Activated T-helper 9 cell treated with anti-CD3 and anti-CD28 coated beads, Interleukin-2, amount 50 U/mL, for 16 hours (primary cell): ENCODE data around the gene FBXO3.
A peak's percentile ranks its signal among the peaks of the same experiment; 100 is the strongest.
"Not testable (repeated sequence)": the region's sequence is repeated elsewhere in the genome, so short reads cannot be mapped to it uniquely, and the experiment has no call there.

Source experiments
- DNase-seq: peaks from one replicate; pipeline ENCODE4 v3.0.0-alpha.2; 2020; ENCODE audit warnings: low read depth

FBXO3 gene, protein sequence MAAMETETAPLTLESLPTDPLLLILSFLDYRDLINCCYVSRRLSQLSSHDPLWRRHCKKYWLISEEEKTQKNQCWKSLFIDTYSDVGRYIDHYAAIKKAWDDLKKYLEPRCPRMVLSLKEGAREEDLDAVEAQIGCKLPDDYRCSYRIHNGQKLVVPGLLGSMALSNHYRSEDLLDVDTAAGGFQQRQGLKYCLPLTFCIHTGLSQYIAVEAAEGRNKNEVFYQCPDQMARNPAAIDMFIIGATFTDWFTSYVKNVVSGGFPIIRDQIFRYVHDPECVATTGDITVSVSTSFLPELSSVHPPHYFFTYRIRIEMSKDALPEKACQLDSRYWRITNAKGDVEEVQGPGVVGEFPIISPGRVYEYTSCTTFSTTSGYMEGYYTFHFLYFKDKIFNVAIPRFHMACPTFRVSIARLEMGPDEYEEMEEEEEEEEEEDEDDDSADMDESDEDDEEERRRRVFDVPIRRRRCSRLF

DNA sequence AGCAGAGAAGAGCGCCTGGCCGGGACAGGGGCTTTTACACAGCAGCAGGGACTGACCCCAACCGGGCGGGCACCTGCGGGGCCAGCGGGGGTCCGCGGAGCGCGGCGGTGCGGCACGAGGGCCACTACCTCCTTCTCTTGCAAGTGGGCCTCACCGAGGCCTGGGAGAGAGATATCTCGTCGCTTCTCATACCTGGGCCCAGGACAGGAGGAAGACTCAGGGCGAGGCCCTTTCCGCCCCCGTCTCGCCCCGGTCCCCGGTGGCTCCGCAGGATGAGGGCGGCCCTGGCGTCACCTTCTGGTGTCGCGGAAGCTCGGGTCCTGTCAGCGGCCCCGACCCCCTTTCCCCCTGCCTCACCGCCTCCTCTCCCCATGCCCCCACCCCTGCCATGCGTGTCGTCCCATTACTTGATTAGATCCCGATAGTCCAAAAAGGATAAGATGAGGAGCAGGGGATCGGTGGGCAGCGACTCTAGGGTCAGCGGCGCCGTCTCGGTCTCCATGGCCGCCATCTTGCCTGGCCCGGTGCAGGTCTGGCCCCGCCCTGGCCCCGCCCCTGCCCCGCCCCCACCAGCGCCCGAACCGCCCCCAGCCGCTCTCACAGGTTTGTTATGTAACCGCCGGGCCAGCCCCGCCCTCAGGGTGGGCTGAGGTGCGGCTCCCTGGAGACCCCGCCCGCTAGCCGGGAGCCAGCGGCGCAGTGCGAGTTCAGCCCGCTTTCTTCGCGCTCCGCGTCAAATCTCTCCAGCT is at the start of gene FBXO3:
Gene FBXO3, minus strand, starts transcription at position 534 of the 749 bp plus-strand sequence. Its CDS starts 23 bp downstream, at position 511.
- DNase-seq = peak; percentile 76

DNA sequence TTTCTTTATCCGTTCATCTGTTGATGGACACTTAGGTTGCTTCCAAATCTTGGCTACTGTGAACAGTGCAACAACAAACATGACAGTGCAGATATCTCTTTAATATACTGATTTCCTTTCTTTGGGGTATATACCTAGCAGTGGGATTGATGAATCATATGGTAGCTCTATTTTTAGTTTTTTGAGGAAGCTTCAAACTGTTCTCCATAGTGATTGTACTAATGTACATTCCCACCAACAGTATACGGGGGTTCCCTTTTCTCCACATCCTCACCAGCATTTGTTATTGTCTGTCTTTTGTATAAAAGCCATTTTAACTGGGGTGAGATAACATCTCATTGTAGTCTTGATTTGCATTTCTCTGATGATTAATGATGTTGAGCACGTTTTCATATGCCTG is 48.7 kb upstream of the FBXO3 start:
- DNase-seq = not testable (repeated sequence)

DNA sequence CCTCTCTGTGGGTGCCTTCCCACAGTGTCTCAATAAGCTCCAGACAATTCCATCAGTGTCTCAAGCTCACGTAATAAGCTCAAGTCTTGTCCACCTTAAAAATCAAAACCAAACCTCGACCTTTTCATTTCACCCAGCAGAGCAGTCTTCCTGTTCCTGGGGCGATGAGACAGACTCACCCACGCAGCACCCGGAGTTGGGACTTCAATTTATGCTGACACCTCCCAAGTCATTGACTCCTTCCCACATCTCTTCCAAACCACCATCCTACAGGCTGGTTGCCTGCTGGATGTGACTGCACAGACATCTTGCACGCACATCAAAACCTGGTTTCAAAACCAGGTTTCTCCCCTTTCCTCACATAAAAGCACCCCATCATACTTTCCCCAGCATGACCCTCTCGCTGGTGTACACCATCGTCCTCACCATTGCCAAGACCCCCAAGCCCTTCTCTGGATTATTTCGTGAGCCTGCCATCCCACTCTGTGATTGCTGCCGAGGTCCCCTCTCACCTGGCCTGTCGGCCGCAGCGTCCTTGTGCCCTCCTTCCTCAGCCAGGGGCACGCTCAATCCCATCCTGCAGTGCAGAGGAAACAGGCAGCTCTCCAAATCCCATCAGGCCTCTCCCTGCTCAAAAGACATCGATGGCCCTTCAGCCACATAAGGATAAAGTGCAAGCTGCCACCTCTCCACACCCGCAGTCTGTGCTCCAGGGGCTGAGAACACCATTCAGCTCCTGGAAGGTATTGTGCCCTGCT is 45.1 kb upstream of the FBXO3 start:
- DNase-seq = no peak

DNA sequence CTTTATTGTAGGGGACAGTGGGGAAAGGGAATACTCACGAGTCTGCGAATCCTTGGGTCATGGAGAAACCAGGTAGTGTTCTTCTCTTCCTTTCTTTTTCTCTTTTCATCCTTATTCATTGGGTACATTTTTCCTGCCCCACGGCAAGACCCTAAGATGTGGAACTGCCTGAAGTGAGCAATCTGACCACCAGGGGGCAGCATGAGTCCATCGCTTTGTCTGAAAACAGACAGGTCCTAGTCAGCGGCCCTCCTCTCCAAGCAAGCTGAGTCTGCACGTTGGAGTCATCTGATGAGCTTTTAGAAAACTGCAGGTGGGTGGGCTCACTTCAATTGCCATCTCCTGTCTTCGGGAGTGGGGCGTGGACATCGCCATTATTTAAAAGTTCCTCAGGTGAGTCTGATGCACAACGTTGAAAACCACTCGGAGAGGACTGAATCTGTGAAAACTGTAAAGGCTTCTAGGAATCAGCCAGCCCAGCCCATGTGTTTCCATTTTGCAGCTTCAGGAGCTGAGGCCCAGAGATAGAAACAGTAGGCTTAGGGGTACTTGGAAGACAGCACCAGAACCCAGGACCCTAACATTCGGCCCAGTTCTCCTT is 34.0 kb upstream of the FBXO3 start:
- DNase-seq = peak; percentile 77

DNA sequence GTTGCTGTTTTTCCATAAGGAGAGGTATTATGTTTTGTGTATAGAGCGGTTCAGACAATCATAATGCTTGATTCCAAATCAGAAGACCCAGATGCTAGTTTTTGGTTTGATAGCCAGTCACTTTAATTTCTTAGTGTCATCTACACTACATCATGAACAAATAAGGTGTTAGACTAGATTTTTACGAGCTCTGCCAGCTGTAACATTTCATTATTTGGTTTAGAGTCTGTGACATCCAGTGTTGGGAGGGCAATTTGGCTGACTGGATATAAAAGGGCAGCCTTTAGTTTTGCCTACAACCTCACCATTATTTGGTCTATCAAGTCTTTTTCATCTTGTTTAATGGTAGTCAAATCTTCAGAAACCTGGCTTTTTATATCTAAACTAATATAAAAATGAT is 30.2 kb upstream of the FBXO3 start:
- no peak for DNase-seq

DNA sequence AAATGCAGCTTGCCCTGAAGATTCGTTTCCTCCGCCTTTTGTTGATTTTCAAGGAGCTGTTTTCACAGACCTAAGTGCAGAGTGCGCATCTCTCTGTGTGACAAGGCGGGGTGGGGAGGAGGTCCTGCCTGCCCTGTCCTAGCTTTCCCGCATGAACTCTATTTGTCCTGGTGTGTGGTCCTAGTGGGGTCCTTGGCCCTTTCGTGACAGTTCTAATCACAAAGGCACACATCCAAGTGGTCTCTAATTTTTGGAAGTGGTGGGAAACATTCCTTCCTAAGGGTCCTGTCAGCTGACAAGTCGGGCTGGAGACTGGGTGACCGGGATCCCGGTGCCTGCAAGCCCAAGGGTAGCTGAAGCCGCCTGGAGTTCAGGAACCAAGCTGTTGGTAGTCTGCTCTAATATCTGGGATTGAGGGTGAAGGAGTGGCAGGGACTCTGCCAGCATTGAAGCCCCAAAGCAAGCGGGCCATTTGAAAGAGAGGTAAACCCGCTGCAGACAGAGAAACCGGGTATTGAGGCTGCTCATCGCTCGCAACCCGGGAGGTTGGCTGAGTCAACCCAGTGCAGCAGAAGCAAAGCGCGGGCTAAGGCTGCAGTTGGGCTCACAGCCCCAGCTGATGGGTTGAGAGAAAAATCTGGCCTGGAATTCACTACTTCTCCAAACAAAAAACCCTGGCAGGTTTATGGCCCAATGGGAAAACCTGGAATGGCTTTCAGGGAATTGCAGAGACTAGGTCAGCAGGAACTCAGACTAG is 28.1 kb upstream of the FBXO3 start:
- DNase-seq = no peak

DNA sequence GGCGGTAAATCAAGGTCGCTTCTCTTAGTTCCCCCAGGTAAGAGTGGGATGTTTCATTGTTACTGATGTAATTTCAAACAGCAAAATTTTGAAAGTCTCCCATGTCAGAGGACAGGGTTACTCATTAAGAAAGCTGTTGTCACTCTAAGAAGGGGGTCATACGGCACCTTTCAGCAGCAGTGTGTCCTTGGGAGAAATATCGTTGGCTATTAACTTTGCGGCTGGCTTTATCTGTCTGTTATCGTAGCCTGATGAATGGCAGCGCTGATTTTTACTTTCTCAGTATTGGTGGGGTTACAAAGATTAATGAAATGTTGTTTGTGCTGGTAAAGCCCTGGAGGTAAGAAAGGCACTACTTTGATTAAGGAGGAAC is 27.5 kb upstream of the FBXO3 start:
- DNase-seq = no peak

DNA sequence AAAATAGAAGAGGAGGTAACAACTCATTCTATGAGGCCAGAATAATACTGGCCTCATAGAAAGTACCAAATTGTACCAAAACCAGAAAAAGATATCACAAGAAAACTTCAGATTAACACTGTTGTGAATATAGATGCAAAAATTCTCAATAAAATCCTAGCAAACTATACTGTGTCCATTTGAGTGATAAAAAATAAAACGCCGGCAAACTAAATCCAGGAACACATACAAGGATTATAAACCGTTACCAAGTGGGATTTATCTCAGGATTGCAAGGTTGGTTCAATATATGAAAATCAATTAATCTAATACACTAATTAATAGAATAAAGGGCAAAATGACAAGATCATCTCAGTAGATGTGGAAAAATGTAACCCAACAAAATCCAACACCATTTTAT is 23.6 kb upstream of the FBXO3 start:
- DNase-seq = no peak

DNA sequence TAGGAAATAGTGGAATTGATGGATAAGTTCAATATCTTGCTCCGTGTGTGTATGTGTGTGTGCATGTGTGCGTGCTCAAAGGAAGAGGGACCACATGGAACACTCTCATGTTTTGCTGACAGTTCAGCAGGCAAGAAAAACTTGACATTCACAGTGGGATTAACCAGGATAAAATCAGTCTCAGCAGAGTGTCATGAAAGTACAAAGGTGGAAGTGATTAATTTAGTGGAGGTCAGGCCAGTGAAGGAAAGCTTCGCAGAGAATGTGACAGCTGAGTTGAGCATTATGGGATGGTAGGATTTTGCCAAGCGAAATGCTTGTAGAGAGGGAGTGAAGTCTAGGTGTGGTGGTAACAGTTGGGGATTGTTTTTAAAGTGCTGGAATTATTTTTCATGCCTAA is 15.7 kb upstream of the FBXO3 start:
- no peak for DNase-seq

DNA sequence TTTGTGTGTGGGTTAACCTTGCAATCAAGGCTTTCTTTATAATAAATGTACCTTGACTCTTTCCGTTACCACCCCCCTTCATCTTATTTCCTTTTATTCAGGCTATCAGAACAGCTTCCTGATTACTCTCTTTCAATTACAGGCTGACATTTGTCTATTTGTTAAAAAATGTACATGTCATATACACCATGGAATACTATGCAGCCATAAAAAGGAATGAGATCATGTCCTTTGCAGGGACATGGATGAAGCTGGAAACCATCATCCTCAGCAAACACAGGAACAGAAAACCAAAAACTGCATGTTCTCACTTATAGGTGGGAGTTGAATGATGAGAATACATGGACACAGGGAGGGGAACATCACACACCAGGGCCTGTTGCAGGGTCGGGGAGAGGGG is 13.8 kb upstream of the FBXO3 start:
- DNase-seq = not testable (repeated sequence)

DNA sequence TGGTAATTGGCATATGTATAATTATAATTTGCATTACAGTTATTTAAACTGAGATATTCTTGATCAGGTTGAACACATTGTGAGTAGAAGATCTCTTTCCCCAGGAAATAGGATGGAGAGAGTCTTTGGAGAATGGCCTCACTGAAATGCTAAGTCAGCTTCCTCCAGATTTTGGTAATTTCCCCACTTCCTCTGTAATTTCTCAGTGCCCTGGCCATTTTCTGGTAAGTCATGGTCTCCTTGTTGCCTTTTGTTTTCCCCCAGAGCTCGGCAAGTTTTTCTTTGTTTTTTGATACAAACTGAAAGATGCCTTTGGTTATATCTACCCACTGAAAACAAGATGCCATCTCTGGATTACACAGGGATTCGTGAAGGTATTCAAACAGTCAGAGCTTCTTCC is 12.8 kb upstream of the FBXO3 start:
- no peak for DNase-seq

DNA sequence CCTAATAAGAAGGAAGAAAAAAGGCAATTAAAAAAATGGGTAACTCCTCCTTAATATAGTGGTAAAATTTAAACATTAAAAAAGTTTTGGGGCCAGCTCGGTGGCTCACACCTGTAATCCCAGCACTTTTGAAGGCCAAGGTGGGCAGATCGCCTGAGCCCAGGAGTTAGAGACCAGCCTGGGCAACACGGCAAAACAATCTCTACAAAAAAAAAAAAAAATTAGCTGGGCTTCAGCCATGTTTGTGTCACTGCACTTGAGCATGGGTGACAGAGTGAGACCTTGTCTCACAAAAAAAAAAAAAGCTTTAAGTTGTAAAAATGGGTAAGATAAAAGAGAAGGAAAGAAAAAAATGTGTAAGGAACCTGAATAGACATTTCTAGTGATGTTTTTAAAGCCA is 11.3 kb upstream of the FBXO3 start:
- DNase-seq = no peak

DNA sequence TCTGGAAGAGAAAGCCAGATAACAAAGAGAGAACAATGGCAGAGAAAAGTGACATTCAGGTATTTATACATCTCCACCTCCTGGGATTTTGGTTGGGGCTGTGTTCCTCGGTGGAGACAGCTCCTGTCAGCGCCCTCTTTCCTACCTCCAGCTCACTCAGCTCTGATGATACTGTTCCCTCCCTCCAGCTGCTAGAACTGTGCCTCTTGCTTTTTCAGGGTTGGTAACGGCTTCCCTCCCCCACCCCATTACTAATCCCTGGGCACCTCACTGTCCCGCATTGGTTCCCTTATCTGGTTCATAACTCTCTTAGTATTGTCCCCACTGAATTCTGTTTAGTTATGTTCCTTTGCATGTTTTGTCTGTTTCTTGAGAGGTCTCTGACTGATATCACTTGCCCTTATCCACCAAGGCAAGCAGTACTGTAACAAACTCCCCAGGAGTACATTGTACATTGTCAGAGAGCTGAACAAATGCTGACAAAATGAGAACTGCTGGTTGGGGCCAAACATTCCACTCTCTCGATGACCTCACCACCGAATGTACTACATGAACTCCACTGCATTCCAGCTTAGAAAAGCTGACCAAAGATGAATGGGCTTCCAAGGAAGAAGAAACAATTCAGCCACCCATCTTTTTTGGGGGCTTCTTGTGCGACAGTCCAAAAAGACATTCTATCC is 5.7 kb upstream of the FBXO3 start:
- no peak for DNase-seq

DNA sequence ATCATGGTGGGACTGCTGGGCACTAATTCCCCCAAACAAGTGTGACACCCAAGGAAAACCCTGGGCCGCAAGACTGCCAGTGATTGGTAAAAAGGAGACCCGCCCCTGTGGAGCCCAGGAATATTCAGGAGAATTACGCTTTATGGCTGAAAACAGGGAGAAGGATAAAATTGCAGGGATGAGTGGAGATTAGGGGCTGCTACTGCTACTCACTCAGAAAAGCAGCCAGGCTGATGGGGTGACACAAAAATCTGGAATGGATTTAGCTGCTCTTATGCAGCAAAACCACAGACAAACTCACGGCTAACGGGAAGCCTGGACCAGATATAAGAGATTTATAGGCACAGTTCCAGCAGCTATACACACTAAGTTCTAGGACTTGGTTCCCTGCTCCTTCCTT is 4.4 kb upstream of the FBXO3 start:
- no peak for DNase-seq

DNA sequence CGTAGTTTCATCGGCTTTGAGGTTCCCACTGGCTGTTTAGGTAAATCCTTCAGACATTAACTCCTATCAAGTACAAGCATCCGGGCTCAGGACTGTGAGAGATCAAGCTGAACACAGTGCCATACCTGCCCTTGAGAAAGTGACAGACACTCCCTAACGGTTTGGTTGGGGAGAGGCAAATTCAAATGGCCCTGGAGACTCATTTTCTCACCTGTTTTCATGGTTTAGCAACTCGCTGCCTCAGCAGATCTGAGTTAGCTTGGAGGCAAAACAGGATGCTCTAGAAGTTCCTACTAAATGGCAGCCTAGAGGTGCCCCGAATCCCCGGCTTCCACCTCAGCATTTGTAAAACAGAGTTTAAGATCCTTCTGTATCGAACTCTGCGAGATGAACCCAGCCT is 3.6 kb upstream of the FBXO3 start:
- no peak for DNase-seq

DNA sequence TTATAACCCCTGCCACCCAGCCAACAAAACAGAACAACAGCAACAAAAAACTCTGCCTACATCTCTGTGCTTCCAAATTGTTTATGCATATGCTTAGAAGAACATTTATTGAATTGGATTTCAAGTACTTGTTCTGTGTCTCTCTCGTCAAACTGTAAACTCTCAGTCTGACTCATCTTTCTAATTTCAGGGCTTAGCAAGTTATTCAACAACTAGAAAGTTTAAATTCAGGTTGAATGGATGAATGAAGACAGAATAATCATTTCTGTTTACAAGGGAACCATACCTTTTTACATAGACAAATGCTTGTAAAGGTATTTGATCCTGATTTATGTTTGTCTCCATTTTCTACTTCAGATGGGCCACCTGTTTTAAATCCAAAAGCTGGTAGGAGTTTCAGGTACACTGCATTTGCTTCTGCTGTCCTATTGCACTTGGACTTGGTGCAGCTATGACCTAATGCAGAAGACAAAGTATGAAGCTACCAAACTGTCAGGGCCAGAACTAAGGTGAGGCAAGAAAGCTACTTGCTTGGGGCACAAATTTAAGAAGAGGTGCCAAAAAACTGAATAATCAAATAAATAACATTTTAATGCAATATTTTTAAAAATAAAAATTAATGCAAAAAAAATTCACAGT is 1.6 kb upstream of the FBXO3 start:
- DNase-seq = no peak

DNA sequence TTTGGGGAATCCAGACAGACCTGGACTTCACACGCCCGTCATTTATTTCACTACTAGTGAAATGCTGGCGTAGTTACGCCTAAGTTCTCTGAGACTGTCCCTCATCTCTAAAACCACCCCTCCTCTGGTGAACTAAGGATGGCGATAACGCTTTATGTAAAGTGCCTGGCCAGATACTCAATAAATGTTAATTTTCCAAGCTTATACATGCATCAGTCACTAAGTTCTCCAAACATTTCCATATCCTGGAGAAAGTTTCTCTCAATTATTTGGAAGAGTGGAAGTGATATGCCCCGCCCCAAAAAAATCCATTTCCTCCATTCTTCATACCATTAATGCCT is 1.1 kb upstream of the FBXO3 start:
- DNase-seq = no peak

DNA sequence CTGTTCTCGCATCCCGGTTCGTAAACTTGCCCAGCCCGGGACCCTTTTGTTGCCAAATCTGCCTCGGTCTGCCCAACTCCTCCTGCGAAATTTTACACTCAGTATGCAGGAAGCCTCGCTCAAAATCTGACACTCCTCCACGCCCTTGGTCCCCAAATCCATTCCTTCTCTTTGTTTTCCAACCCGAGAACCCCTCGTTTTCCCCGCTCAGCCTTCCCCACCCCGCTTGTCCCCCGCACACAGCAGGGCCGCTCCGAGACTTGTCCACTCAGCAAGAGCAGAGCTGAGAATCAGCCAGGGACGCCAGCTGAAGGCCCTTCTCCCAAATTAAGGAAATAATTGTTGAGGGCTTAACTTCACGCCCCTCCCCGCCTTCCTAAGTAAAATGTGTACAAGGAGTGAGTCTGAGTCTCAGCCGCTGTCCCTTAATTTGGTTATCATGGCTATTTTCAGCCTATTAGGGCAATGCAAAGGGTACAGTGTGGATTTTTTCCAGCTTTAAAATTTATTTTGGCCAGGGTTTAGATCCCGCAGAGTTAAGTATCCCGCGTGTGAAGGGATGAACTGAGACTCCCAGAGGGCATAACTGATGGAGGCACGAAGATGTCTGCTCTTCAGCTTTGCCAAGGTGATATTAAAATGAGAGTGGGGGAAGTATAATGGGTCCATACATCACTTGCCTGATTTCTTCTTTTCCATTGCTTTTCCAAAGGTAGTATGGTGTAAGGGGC is 581 bp upstream of the FBXO3 start:
- no peak for DNase-seq

DNA sequence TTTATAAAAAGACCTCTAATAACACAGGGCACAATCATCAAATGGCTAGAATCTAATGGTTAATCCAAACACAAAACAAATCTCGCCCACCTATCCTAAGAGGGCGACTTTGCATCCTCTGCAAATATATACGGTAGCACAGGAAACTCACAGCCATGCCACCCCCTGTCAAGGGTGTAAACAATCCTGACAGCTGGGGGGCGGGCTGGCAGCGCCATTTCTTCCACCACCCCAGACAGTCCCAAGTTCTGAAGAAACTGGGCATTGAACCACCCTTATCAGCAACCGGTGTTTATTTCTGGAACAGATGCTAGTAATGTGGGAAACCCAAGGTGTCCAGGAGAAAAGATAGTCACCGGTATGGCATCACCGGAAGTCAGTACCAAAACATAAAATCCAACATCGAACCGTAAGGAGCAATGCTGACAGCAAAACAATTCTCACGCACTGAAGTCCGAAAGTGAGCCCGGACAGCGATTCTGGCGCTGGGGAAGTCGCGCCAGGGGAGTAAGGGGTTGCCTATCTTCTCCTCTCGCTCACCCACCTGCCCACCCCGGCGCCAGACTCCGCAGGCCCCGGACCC is 825 bp downstream of the FBXO3 start:
- DNase-seq = no peak

DNA sequence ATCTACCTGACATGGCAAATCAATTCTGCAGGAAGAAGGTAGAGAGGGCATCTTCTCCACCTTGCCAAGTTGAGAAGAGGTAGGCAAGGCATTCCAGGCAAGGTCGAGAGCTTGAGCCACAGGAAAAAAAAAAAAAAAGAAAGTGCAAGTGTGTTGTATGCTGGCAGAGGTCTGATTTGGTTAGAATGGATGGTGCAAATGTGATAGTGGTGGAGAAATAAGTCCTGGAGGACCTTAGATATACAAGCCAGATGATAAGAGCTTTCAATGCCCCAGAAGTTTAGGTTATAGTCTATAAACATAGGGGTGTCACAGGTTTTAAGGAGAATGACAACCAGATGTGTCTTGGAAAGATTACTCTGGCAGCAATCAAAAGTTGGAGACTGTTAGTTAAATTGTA is 1.4 kb downstream of the FBXO3 start:
- DNase-seq = no peak
